K562 (cell line): ENCODE measurements around the gene LDAH. TPM values are rescaled to one million over a fixed set of nuclear protein-coding genes. Genes with fewer than 3 reads are reported as not detected.

Source experiments
- ARNT ChIP-seq, 2 experiments: fragments of 450-650 bp; IDR thresholded peaks; 2 replicates each; pipeline ENCODE4 v1.6.1; 2016; ENCODE audit warnings: mild to moderate bottlenecking in 1 of 2
- CREM ChIP-seq: IDR thresholded peaks from 2 replicates; pipeline ENCODE4 v1.6.1; 2014; ENCODE audit warnings: antibody characterized with exemption, low read depth
- JUN ChIP-seq, 2 experiments: sonication (generic) in 1 of 2; formaldehyde crosslinking in 1 of 2; IDR thresholded peaks; 2 replicates each; pipeline versions ENCODE4 v1.6.1 to v1.8.0; 2012 to 2022; ENCODE audit warnings: borderline replicate concordance in 2 of 2, mild to moderate bottlenecking in 2 of 2, improper control_type of control experiment in 1 of 2, low read depth in 1 of 2, low read length in 1 of 2, missing genetic modification reagents in 1 of 2
- MNT ChIP-seq, 2 experiments: fragments of 450-650 bp; conservative IDR thresholded peaks; 2 replicates each; pipeline ENCODE4 v1.6.1; 2017; ENCODE audit warnings: mild to moderate bottlenecking in 2 of 2, moderate library complexity in 2 of 2
- NBN ChIP-seq: fragments of 450-650 bp; IDR thresholded peaks from 2 replicates; pipeline ENCODE4 v1.6.1; 2016; ENCODE audit warnings: low read depth, mild to moderate bottlenecking
- NUFIP1 ChIP-seq: fragments of 450-650 bp; IDR thresholded peaks from 2 replicates; pipeline ENCODE4 v1.6.1; 2018; ENCODE audit not compliant: partially characterized antibody
- PHB2 ChIP-seq: fragments of 450-650 bp; IDR thresholded peaks from 2 replicates; pipeline ENCODE4 v1.6.1; 2017; ENCODE audit warnings: low read depth
- POLR2B ChIP-seq: fragments of 450-650 bp; IDR thresholded peaks from 2 replicates; pipeline ENCODE4 v1.6.1; 2018; ENCODE audit warnings: low read depth; ENCODE audit not compliant: partially characterized antibody
- PREB ChIP-seq: sonication (generic); formaldehyde crosslinking; IDR thresholded peaks from 2 replicates; pipeline ENCODE4 v1.8.1; 2023; ENCODE audit warnings: mild to moderate bottlenecking, missing genetic modification reagents
- RBM34 ChIP-seq: fragments of 200-400 bp; formaldehyde crosslinking; IDR thresholded peaks from 2 replicates; pipeline ENCODE4 v1.6.1; 2018; ENCODE audit warnings: low read length, borderline replicate concordance; ENCODE audit not compliant: insufficient read depth
- RHOXF2B ChIP-seq: fragments of 250-450 bp; sonication (Bioruptor Pico); conservative IDR thresholded peaks from 2 replicates; pipeline ENCODE4 v1.5.1; 2021
- TCF7L2 ChIP-seq: fragments of 150-350 bp; IDR thresholded peaks from 2 replicates; pipeline ENCODE4 v1.6.1; 2016; ENCODE audit warnings: low read depth, mild to moderate bottlenecking, low read length, moderate library complexity
- ZNF551 ChIP-seq: fragments of 250-450 bp; sonication (Bioruptor Pico); IDR thresholded peaks from 2 replicates; pipeline ENCODE4 v1.5.0; 2021; ENCODE audit warnings: mild to moderate bottlenecking, moderate library complexity
- polyA plus RNA-seq, 8 experiments: library from polyadenylated mRNA; depleted of rRNA in 4 of 8; stranded (reverse) in 5 of 8; unstranded in 3 of 8; fragments of >200 nt; fragmentation: Nextera tagmentation in 2 of 8; fragmentation: Illumina TruSeq in 1 of 8; extraction: Ambion mirVana in 2 of 8; extraction: Trizol in 1 of 8; gene quantifications; 2 replicates each; pipeline versions ENCODE4 v1.2.1 to v1.2.3, GENCODE V29; 2011 to 2014; ENCODE audit warnings: inconsistent platforms in 1 of 8, missing spikeins in 1 of 8
- total RNA-seq, 7 experiments: library from RNA; depleted of rRNA in 6 of 7; stranded (reverse); fragments of >200 nt in 6 of 7; fragmentation: Illumina TruSeq in 2 of 7; extraction: Trizol in 2 of 7; gene quantifications; 2 replicates each; pipeline versions ENCODE4 v1.2.1 to v1.2.3, GENCODE V29; 2011 to 2021; ENCODE audit warnings: low replicate concordance in 1 of 7
- TF ChIP-seq, protein P1 (sequence below): sonication (generic); formaldehyde crosslinking; IDR thresholded peaks from 2 replicates; pipeline ENCODE4 v1.8.0; 2023; ENCODE audit warnings: mild to moderate bottlenecking, missing genetic modification reagents
- TF ChIP-seq, protein P2 (sequence below): fragments of 450-650 bp; IDR thresholded peaks from 2 replicates; pipeline ENCODE4 v1.6.1; 2018; ENCODE audit warnings: mild to moderate bottlenecking, low read depth; ENCODE audit not compliant: partially characterized antibody
- TF ChIP-seq, protein P3 (sequence below): sonication (generic); formaldehyde crosslinking; IDR thresholded peaks from 2 replicates; pipeline ENCODE4 v1.8.0; 2022; ENCODE audit warnings: missing genetic modification reagents, mild to moderate bottlenecking, borderline replicate concordance

Gene LDAH
- total and polyA plus RNA-seq, 9 of the 15 experiments (the other 6 are each of a cell fraction or from before 2014, with no cell fraction given), result 22.3 to 60.1 (median 40.0) TPM

DNA sequence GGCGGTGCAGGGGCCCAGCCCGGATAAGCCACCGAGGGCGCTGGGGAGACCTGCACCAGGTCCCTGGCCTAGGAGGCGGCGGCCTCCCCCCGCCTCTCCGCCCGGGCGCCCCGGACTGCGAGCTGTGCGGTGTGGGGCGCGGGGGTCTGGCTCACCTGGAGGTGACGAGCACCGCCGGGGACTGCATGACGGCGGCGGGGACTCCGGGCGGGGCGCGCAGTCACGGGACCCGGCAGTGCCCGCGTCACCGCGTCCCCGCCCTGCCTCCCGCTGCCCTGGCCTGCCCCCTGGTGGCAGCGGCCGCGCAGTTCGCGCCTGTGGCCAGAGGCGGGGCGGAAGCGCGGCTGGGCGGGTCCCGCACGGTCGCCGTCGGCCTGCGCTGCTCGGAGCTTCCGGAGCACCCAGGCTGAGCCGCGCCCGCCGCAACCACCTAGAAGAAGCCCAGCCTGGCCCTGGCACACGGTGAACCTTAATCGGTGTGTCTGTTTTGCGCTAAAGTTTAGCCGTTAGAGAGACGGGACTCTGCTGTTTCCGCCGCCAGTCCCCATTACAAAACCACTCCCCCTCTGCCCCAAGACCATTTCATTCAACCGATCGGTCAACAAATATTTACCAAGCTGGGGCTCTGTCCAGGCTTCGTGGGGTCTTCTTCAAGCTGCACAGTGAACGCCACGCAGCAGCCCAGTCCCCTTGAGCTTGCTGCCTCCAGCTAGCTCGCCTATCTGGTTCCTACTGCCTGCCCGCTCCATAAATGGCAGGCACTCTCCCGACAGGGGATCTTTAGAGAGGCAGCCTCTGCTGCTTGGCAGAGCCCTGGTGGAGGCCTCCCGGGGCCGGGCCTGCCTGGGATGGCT lies 171.8 kb downstream of the LDAH start, which contains the start of gene HS1BP3 (continued):
- TF ChIP-seq POLR2B (no peak), CREM (peak; percentile 95), PREB (CRISPR knock-in tag) (no peak), TCF7L2 (no peak), JUN (IDR thresholded peaks at IDR 0.05; ENCODE audit: borderline replicate concordance, low read depth, low read length) (peak; percentile 29; the same call in 1 of the 2 replicates), JUN (CRISPR knock-in tag; IDR thresholded peaks at IDR 0.05; ENCODE audit: borderline replicate concordance) (no peak; the same call in 1 of the 2 replicates), RBM34 (no peak), PHB2 (no peak), ZNF551 (CRISPR knock-in tag) (no peak), ARNT (IDR thresholded peaks at IDR 0.05) (no peak), NBN (no peak), NUFIP1 (no peak), MNT (conservative IDR thresholded peaks at IDR 0.05) (no peak), RHOXF2B (CRISPR knock-in tag) (no peak)
- TF ChIP-seq, protein P1, sequence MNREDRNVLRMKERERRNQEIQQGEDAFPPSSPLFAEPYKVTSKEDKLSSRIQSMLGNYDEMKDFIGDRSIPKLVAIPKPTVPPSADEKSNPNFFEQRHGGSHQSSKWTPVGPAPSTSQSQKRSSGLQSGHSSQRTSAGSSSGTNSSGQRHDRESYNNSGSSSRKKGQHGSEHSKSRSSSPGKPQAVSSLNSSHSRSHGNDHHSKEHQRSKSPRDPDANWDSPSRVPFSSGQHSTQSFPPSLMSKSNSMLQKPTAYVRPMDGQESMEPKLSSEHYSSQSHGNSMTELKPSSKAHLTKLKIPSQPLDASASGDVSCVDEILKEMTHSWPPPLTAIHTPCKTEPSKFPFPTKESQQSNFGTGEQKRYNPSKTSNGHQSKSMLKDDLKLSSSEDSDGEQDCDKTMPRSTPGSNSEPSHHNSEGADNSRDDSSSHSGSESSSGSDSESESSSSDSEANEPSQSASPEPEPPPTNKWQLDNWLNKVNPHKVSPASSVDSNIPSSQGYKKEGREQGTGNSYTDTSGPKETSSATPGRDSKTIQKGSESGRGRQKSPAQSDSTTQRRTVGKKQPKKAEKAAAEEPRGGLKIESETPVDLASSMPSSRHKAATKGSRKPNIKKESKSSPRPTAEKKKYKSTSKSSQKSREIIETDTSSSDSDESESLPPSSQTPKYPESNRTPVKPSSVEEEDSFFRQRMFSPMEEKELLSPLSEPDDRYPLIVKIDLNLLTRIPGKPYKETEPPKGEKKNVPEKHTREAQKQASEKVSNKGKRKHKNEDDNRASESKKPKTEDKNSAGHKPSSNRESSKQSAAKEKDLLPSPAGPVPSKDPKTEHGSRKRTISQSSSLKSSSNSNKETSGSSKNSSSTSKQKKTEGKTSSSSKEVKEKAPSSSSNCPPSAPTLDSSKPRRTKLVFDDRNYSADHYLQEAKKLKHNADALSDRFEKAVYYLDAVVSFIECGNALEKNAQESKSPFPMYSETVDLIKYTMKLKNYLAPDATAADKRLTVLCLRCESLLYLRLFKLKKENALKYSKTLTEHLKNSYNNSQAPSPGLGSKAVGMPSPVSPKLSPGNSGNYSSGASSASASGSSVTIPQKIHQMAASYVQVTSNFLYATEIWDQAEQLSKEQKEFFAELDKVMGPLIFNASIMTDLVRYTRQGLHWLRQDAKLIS, result no peak
- TF ChIP-seq, protein P2, sequence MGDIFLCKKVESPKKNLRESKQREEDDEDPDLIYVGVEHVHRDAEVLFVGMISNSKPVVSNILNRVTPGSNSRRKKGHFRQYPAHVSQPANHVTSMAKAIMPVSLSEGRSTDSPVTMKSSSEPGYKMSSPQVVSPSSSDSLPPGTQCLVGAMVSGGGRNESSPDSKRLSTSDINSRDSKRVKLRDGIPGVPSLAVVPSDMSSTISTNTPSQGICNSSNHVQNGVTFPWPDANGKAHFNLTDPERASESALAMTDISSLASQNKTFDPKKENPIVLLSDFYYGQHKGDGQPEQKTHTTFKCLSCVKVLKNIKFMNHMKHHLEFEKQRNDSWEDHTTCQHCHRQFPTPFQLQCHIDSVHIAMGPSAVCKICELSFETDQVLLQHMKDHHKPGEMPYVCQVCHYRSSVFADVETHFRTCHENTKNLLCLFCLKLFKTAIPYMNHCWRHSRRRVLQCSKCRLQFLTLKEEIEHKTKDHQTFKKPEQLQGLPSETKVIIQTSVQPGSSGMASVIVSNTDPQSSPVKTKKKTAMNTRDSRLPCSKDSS, result no peak
- TF ChIP-seq, protein P3, sequence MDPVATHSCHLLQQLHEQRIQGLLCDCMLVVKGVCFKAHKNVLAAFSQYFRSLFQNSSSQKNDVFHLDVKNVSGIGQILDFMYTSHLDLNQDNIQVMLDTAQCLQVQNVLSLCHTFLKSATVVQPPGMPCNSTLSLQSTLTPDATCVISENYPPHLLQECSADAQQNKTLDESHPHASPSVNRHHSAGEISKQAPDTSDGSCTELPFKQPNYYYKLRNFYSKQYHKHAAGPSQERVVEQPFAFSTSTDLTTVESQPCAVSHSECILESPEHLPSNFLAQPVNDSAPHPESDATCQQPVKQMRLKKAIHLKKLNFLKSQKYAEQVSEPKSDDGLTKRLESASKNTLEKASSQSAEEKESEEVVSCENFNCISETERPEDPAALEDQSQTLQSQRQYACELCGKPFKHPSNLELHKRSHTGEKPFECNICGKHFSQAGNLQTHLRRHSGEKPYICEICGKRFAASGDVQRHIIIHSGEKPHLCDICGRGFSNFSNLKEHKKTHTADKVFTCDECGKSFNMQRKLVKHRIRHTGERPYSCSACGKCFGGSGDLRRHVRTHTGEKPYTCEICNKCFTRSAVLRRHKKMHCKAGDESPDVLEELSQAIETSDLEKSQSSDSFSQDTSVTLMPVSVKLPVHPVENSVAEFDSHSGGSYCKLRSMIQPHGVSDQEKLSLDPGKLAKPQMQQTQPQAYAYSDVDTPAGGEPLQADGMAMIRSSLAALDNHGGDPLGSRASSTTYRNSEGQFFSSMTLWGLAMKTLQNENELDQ (CRISPR knock-in tag), result no peak
